ENCODE data around the gene C1orf226.

The C1orf226 gene

GRCh38 chr1:162380061-162380846 is 1.3 kb upstream of the C1orf226 start:
- H3K9me3 ChIP-seq (ENCODE audit: insufficient read depth, low read length, severe bottlenecking) = no peaks in the 10 kb centered on the region
- H3K79me2 ChIP-seq (ENCODE audit: insufficient read depth, low read length) = no peaks in the 10 kb centered on the region
- TF ChIP-seq, protein P1, sequence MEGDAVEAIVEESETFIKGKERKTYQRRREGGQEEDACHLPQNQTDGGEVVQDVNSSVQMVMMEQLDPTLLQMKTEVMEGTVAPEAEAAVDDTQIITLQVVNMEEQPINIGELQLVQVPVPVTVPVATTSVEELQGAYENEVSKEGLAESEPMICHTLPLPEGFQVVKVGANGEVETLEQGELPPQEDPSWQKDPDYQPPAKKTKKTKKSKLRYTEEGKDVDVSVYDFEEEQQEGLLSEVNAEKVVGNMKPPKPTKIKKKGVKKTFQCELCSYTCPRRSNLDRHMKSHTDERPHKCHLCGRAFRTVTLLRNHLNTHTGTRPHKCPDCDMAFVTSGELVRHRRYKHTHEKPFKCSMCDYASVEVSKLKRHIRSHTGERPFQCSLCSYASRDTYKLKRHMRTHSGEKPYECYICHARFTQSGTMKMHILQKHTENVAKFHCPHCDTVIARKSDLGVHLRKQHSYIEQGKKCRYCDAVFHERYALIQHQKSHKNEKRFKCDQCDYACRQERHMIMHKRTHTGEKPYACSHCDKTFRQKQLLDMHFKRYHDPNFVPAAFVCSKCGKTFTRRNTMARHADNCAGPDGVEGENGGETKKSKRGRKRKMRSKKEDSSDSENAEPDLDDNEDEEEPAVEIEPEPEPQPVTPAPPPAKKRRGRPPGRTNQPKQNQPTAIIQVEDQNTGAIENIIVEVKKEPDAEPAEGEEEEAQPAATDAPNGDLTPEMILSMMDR (IDR thresholded peaks at IDR 0.05; ENCODE audit: borderline replicate concordance, extremely low read depth, low read length, poor library complexity, severe bottlenecking) = no peak
- no peak overlapping the region for H3K4me3 ChIP-seq (ENCODE audit: low read depth in 1 of 2, low read length in 2 of 2)
- no peak overlapping the region for H2AFZ ChIP-seq (ENCODE audit: low read depth, low read length)
- H3K4me2 ChIP-seq (ENCODE audit: insufficient read depth, low read length) = no peak overlapping the region
- H3K36me3 ChIP-seq (ENCODE audit: insufficient read depth, low read length) = no peaks in the 10 kb centered on the region
- DNase-seq (no peak), ATAC-seq (ENCODE audit: insufficient read depth, low read depth) (no peak)
- no peaks in the 10 kb centered on the region for H3K4me1 ChIP-seq (ENCODE audit: insufficient read depth, low read length)
- no peak overlapping the region for H3K9ac ChIP-seq (ENCODE audit: low read depth, low read length)
- no peaks in the 10 kb centered on the region for H4K20me1 ChIP-seq (ENCODE audit: insufficient read depth, low read length)
- no peak overlapping the region for H3K27ac ChIP-seq (ENCODE audit: low read length)
- H3K27me3 ChIP-seq (ENCODE audit: insufficient read depth, low read length, poor library complexity) = peaks cover 12% of the 10 kb centered on the region

DNA sequence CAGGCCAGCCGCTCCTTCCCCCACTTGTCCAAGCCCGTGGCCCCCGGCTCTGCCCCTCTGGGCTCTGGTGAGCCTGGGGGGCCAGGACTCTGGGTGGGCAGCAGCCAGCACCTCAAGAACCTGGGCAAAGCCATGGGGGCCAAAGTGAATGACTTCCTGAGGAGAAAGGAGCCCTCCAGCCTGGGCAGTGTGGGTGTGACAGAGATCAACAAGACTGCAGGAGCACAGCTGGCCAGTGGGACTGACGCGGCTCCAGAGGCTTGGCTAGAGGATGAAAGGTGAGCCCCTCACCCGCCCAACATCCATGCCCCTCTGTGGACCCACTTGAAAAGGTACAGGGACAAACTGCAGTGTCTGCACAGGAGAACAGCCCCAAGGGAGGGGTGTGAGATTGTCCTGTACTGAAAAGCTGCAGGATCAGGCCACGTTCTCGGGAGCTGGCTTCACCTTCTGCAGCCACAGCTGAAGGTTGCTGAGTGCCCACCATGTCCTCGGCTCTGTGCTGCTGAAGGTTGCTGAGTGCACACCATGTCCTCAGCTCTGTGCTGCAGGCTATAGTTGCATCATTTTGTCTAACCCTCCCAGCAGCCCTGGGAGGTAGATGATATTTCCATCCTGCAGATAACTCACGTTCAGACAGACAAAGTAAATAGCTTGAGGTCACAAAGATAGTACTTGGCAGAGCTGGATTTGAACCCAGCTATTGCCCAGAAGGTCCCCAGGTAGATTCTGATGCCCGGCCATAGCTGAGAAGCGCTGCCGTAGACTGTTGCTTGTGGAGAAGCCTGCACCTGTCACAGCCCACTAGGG is 618 bp downstream of the C1orf226 start:
- Histone ChIP-seq H3K79me2 (ENCODE audit: insufficient read depth, low read length) (no peaks in the 10 kb centered on the region), H3K4me3 (ENCODE audit: low read depth in 1 of 2, low read length in 2 of 2) (no peak overlapping the region), H2AFZ (ENCODE audit: low read depth, low read length) (no peak overlapping the region), H3K4me1 (ENCODE audit: insufficient read depth, low read length) (no peaks in the 10 kb centered on the region), H3K27ac (ENCODE audit: low read length) (no peak overlapping the region), H3K4me2 (ENCODE audit: insufficient read depth, low read length) (no peak overlapping the region), H3K9me3 (ENCODE audit: insufficient read depth, low read length, severe bottlenecking) (no peaks in the 10 kb centered on the region), H3K27me3 (ENCODE audit: insufficient read depth, low read length, poor library complexity) (peaks cover 6% of the 10 kb centered on the region), H3K36me3 (ENCODE audit: insufficient read depth, low read length) (no peaks in the 10 kb centered on the region), H3K9ac (ENCODE audit: low read depth, low read length) (no peak overlapping the region), H4K20me1 (ENCODE audit: insufficient read depth, low read length) (no peaks in the 10 kb centered on the region)
- ATAC-seq (ENCODE audit: insufficient read depth, low read depth) = no peak
- no peak for DNase-seq
- TF ChIP-seq, protein P1 (IDR thresholded peaks at IDR 0.05; ENCODE audit: borderline replicate concordance, extremely low read depth, low read length, poor library complexity, severe bottlenecking) = no peak

GRCh38 chr1:162383091-162383490 is 1.6 kb downstream of the C1orf226 start:
- H3K4me3 ChIP-seq (ENCODE audit: low read depth in 1 of 2, low read length in 2 of 2) = no peak overlapping the region
- H3K27me3 ChIP-seq (ENCODE audit: insufficient read depth, low read length, poor library complexity) = peaks cover 7% of the 10 kb centered on the region
- no peak overlapping the region for H3K27ac ChIP-seq (ENCODE audit: low read length)
- no peaks in the 10 kb centered on the region for H3K4me1 ChIP-seq (ENCODE audit: insufficient read depth, low read length)
- H3K36me3 ChIP-seq (ENCODE audit: insufficient read depth, low read length) = no peaks in the 10 kb centered on the region
- H3K9ac ChIP-seq (ENCODE audit: low read depth, low read length) = no peak overlapping the region
- DNase-seq = no peak
- H2AFZ ChIP-seq (ENCODE audit: low read depth, low read length) = no peak overlapping the region
- no peak overlapping the region for H3K4me2 ChIP-seq (ENCODE audit: insufficient read depth, low read length)
- H3K79me2 ChIP-seq (ENCODE audit: insufficient read depth, low read length) = no peaks in the 10 kb centered on the region
- no peaks in the 10 kb centered on the region for H4K20me1 ChIP-seq (ENCODE audit: insufficient read depth, low read length)
- TF ChIP-seq, protein P1 (IDR thresholded peaks at IDR 0.05; ENCODE audit: borderline replicate concordance, extremely low read depth, low read length, poor library complexity, severe bottlenecking) = no peak
- TF ChIP-seq EZH2 (IDR thresholded peaks at IDR 0.05; ENCODE audit: borderline replicate concordance, low read depth, low read length, severe bottlenecking) = no peak
- no peaks in the 10 kb centered on the region for H3K9me3 ChIP-seq (ENCODE audit: insufficient read depth, low read length, severe bottlenecking)
- ATAC-seq (ENCODE audit: insufficient read depth, low read depth) = no peak
